HK-2 (cell line): ENCODE measurements around the gene NOS1AP.

Experiments
- DNase-seq: peaks from one replicate; pipeline ENCODE4 v3.0.0-alpha.2; 2018; ENCODE audit not compliant: unreplicated experiment

The NOS1AP gene

DNA sequence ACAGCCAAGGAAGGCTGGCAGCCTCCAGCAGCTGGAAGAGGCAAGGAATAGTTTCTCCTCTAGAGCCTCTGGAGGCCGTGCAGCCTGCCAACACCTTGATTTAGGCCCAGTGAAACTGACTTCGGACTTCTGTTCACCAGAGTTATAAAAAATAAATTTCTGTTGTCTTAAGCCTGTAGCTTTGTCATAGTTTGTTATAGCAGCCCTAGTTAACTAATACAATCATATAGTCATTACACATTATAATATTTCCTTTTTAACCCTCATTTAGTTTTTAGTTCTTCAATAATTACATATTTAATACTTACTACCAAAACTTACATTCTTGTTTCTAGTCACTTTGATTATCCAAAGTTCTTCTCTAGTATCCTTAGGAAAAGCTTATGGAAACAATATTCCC is 20.3 kb downstream of the NOS1AP start:
- no peak for DNase-seq

GRCh38 chr1:162090378-162090777 is 20.9 kb downstream of the NOS1AP start:
- no peak for DNase-seq

- no peak for DNase-seq
Measured at GRCh38 chr1:162091681-162092524, 22.4 kb downstream of the NOS1AP start.

DNA sequence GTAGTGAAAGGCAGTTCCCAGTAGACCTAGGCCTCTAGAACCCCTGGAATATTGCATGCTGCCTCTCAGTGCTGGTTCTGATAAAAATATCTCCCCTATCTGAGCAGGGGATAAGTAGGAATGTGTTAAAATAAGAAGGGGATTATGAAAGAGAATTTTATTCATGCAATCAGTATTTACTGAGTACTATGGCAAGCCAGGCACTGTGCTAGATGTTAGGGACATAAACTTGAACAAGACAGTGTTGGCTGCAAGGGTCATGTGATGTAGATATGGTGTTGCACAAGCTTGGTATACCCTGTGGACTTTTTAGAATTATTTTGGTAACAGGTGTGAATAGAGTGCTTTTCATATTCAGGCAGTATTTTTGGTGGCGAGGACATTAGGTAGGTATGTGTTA is 23.6 kb downstream of the NOS1AP start:
- DNase-seq = no peak

- DNase-seq = no peak
Measured at GRCh38 chr1:162094271-162094670, 24.8 kb downstream of the NOS1AP start.

- DNase-seq = no peak
Measured at GRCh38 chr1:162094723-162095122, 25.2 kb downstream of the NOS1AP start.

GRCh38 chr1:162107911-162108310 is 38.4 kb downstream of the NOS1AP start:
- DNase-seq = no peak

DNA sequence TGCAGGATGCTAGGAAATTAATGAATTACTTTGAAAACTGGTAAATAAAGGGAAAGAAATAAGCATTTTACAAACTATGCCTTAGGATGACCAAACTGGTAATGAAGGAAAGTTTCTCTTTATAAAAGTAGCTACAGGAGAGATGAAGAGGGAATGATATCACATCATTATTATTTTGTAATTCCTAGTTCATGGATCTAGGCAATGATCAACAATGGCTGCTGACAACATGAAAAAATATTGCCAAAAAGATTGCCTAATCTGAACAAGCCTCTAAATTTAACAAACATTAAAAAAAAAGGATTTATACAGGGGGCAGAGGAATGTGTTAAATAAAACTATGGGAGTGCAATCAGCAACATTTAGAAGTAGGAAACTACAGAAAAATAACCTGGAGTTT is 38.9 kb downstream of the NOS1AP start:
- DNase-seq = no peak

DNA sequence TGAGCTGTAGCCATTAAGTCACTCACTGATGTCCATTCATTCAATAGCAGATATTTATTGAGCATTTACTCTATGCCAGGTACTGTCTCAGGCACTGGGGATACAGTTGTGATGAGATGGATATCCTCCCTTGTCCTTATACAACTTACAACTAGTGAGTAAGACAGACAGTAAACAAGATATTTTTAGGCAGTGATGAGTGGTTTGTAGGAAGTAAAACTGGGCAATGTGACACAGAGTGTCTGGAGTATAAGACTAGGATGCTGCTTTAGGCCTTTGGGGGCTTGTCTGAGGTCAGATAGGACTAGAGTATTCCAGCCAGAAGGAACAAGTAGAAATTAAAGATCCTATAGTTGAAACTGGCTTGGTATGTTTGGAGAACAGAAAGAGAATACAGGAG is 41.4 kb downstream of the NOS1AP start:
- no peak for DNase-seq

- DNase-seq = no peak
Measured at GRCh38 chr1:162111572-162111971, 42.1 kb downstream of the NOS1AP start.

DNA sequence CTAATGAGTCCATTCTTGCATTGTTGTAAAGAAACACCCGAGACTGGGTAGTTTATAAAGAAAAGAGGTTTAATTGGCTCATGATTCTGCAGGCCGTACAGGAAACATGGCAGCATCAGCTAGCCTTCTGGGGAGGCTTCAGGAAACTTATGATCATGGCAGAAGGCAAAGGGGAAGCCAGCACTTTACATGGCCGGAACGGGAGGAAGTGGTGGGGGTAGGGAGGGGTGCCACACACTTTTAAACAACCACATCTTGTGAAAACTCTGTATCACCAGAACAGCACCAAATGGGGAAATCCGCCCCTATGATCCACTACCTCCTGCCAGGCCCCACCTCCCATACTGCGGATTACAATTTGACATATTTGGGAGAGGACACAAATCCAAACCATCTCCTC is 43.9 kb downstream of the NOS1AP start:
- no peak for DNase-seq

- DNase-seq = no peak
Measured at GRCh38 chr1:162117039-162117774, 47.7 kb downstream of the NOS1AP start.

GRCh38 chr1:162118063-162118462 is 48.6 kb downstream of the NOS1AP start:
- no peak for DNase-seq

GRCh38 chr1:162128693-162129356 is 59.3 kb downstream of the NOS1AP start:
- DNase-seq = no peak

DNA sequence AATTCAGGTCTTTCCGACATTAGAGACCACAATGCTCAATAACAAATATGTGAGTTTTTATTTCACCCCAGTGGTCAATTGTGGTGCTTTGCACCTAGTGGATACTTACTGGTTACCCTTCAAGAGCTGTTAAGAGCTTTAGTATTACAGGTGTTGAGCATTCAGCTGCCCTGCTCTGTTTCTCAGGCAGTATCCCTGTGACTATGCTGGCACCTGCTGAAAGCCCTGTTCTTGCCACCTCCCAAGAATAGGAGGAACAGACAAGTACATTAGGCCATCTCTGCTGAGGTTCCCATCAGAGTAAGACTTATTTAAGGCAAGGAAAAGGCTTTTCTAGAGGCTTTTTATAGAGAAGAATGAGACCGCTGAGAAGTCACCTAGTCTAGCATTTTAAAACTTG is 60.8 kb downstream of the NOS1AP start:
- DNase-seq = no peak

DNA sequence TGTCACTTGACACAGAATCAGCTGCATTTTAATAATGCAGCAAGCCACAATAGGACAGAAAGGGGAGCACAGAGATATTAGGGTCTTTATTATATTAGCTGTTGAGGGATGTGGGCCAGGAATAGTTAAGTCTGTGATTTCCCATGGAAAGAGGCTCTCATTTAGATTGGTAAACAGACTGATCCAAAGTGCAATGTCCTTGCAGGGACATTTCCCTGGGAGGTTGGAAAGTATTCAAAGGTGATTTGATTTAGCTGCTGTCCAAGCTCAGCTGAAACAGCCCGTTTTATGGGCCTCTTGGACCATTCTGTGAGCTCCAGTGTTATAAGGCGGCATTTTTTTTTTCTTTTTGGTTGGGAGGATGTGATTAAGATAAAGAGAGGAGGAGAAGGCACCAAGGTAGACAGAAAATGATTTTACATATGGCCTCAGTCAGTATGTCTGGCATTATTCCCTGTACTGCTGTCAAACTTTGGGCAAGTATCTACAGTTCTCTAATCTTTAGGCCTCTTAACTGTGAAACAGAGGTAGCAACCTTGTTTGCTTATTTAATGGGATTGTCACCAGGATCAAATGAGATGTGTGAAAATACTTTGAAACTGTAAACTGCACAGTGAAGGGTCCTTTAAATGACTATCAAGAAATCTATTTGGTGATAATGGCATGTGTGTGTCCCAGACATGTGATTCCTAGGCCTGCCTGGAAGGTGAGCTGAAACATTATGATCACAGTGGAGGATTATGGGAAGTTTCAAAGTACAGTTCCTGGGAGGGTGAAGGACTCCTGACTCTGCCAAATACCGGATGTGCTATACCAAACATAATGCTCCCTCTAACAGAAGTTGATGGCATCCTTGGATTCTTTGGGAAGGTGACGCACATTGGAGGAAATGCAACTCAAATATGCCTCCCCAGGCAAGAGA is 62.2 kb downstream of the NOS1AP start:
- DNase-seq = no peak

DNA sequence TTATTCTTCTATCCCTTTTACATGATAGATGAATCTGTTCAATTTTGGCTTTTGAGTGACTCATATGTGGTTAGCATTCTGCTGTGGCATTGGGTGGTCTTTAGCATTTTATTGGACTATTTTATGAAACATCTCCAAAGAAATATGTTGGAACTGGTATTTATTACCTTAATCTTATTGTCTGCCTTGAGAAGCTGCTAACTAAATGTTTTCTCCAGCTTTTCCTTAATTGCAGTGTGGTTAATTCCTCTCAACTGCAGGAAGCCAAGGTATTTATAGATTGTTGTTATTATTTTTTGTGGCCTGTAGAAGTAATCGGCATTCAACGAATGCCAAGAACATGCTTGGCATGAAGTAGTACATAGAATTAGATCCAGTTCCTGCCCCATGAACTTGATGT is 64.1 kb downstream of the NOS1AP start:
- no peak for DNase-seq

DNA sequence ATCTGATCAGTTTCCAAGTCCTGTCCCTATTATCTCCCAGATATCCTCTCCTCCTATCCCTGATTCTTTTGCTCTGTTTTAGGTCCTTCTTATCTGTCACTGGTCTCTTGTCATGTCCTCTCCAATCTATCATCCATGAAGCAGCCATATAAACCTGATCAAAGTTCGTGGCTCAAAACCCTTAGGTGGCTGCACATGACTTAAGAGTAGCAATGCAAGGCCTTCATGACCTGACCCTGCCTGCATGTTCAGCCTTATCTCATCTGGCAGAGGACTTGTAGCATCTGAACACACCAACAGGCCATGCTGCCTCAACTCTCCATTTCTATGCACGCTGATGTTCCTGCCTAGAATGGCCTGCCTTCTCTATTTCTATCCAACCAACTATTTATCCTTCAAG is 65.2 kb downstream of the NOS1AP start:
- no peak for DNase-seq

GRCh38 chr1:162135271-162135775 is 65.8 kb downstream of the NOS1AP start:
- no peak for DNase-seq

- DNase-seq = peak; percentile 22
Measured at GRCh38 chr1:162136760-162137159, 67.3 kb downstream of the NOS1AP start.

- DNase-seq = no peak
Measured at GRCh38 chr1:162137179-162137960, 67.9 kb downstream of the NOS1AP start.
